Activated CD4-positive, CD25-positive, alpha-beta regulatory T cell (primary cell): ENCODE measurements around the gene PDCL2.
"Not testable (repeated sequence)": the region's sequence is repeated elsewhere in the genome, so short reads cannot be mapped to it uniquely, and the experiment has no call there.

Experiments
- DNase-seq, 4 experiments: peaks; one replicate each; lab custom pipeline; 2025; lab: John Stamatoyannopoulos, UW

The PDCL2 gene, protein sequence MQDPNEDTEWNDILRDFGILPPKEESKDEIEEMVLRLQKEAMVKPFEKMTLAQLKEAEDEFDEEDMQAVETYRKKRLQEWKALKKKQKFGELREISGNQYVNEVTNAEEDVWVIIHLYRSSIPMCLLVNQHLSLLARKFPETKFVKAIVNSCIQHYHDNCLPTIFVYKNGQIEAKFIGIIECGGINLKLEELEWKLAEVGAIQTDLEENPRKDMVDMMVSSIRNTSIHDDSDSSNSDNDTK

DNA sequence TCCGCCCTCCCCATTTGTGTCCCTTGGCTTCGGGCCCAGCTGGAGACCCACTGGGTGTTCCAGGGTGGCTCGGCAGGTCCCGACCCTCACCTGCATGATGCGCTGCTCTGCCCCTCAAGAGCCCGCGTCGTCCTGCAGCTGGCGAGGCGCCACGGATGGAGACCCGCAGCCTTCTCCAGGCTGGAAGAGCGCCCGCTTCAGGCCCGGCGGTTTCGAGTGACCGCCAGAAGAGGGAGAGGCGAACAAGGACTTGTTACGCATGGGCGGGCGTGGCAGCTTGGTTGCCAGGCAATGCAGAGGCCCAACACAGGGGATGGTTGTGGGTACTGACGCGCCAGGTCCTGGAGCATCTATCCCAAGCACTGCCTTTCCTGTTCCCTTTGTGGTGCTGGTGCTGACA lies at the start of gene PDCL2:
PDCL2 (minus strand) TSS at position 232 of the 400 bp plus-strand sequence; CDS start at position 96, 136 bp downstream.
- DNase-seq = no peak

DNA sequence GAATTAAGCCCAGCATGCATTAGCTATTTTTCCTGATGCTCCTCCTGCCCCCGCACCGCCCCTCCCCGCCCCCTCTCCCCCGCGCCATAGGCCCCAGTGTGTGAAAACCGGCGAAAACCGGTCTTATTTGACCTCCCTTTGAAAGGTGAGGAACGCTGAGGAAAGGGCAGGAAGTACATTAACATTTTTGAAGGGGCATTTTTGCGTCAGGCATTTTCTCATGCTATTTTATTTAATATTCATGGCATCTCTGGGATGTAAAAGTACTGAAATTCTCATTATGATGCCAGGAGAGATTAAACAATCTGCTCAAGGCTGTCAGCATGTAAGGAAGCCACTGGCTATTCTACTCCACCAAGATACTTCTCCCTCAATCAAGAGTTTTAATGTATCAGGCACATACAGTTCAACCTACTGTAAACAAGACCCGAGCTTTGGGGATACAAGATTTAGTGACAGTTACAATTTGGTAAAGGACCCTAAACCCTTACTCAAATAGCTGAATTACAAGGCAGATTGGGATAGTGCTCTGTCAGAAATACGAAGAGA lies 45.3 kb upstream of the PDCL2 start:
- DNase-seq = no peak

DNA sequence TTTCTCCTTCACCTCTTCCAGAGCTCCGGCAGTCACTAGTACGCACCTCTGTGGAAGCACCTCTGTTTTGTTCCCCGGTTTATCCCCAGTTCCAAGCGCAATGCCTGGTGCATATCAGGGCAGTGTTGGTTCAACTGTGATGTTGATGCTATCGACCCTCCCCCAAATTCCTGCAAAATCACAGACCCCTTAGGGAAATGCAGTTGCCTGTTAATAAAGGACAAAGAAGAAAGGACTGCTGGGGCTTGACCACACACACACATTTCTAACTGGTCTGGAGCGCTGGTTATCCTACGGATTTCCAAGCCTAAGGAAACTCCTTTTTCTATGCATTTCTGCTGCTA lies 44.6 kb upstream of the PDCL2 start:
- DNase-seq = no peak

DNA sequence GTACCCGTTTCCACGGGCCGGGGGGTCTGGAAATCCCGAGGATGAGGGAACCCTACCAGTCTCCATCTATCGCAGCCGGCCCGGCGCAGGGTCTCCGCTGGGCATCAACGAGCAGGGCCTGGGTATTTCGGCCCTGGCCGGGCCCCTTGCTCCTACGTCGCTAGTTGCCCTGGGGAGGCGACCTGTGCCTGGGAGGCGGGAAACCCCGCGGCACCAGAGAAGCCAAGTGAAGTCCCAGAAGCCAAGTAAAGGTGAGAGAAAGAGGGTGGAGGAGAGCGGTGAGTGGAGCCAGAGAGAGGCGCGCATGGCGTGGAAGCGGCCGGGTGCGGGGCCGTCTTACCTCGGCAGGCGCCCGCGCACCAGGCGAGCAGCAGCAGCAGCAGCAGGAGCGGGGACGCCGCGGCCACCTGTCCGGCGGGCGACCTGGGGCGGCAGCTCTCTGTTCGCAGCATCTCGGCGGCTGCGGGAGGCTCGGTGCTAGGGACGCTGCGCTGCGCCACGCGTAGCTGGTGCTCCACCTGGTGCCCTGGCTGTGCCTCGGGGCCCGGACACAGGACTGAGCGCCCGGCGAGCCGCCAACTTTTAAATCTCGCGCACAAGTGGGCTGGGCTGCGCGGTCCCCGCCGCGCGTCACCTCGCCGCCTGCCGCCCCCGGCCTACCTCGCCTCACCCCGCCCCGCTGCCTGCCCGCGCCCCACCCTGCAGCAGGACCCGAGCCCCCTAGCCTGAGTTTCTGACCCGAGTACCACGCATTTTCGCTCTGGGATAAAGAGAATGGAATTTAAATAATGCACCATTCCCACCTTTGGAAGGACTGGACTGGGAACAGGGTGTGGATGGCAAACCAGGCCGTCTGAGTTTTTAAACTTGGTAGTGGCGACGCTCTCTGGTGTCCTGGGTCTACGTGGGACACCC lies 44.0 kb upstream of the PDCL2 start, which contains the start of gene NMU:
NMU (minus strand) TSS at position 558 of the 915 bp plus-strand sequence; CDS start at position 452, 106 bp downstream.
- DNase-seq = peak in 1 of 4 experiments; percentile 4

DNA sequence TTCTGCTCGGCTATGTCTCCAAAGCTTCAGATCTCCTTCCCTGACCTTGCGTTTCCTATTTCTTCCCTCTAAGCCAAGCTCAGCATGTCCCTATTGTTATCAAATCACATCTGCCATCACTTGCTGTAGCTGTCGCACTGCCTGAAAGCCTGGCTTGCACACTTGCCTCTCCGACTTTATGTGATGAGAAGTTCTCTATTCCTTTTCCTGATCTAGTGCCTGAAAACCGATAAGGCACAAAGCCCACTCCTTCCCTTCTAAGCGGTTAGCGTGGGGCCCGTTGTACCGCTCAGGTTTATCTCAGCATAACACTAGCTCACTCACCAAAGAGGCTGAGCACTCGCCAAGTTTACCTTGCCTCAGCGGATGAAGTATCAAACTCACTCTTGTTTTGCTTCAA lies 43.2 kb upstream of the PDCL2 start:
- DNase-seq = no peak

DNA sequence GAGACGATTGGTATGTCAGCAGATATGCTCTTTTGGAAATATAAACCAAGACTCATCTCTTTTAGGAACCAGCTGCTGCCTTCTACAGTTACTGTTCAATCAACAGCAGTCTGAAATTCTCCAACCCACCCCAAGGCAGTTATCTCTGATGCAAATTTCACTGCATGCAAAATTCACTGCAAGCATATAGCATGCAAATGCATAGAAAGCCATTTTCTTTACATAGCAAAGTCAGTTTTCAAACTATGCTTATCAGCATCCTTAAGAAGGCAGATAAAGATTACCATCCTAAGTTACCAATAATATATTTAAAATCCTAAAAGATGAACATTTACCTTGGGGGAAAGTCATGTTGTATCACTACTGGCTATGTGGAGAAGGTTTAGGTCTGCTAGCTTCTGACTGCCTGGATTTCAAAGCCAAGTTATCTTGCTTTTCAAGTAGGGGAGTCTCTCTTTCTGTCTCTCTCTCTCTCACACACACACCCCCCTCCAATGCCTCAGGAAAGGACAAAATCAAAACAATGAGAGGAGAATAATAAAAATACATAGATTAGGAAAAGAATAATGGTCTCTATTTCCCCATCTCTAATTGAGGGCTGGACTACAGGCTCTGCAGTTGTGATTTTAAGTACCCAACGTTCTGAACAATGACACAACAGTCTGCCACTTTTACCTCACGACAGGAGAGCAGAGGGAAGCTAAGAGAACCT lies 42.5 kb upstream of the PDCL2 start:
- DNase-seq = no peak

DNA sequence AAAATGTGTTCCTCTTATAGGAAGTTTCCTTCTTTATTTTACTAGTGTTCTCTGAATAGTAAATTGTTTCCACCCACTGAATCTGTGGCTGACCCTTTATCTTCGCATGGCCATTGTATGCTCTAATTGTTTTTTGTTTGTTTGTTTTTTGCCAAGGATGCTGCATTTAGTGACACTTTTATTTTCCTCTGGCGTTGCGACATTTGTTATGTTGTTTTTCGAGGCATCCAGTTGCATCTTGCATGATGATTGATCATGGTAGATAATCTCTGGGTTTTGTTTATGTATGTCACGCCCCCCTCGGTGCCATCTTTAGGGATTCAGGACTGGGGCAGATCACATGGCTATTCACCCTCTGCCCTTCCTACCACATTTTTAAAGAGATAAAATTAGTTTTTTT lies 41.9 kb upstream of the PDCL2 start:
- DNase-seq = no peak

DNA sequence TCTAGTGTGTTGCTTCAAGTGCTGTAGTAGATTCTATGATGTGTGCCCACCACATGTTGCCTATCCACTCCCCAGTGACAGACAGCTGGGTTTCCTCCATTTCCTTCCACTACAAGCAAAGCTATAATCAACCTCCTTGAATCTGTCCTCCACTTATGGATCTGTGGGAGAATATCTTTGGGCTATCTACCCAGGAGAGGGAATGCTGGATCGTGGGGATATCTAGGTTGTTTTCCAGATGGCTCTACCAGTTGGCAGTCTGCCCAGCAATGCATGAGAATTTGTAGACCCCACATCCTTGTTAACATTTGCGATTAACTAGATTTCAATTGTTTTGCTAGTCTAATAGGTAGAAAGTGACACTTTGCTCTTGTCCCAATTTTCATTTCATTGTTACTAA lies 33.8 kb upstream of the PDCL2 start:
- DNase-seq = no peak

DNA sequence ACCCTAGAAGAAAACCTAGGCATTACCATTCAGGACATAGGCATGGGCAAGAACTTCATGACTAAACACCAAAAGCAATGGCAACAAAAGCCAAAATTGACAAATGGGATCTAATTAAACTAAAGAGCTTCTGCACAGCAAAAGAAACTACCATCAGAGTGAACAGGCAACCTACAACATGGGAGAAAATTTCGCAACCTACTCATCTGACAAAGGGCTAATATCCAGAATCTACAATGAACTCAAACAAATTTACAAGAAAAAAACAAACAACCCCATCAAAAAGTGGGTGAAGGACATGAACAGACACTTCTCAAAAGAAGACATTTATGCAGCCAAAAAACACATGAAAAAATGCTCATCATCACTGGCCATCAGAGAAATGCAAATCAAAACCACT lies 32.0 kb upstream of the PDCL2 start:
- not testable (repeated sequence) for DNase-seq

DNA sequence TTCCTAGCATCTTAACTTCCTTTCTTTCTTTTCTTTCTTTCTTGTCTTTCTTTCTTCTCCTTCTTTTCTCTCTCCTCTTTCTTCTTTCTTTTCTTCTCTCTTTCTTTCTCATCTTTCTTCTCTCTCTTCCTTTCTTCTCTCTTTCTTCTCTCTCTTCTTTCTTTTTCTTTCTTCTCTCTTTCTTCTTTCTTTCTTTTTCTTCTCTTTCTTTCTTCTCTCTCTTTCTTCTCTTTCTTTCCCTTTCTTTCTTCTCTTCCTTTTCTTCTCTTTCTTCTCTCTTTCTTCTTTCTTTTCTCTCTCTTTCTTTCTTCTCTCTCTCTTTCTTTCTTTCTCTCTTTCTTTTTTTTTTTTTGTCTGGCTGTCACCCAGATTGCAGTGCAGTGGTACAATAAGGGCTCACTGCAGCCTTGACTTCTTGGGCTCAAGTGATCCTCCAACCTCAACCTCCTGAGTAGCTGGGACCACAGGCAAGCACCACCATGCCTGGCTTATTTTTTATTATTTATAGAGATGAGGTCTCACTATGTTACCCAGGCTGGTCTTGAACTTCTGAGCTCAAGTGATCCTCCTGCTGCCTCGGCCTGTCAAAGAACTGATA lies 26.6 kb upstream of the PDCL2 start:
- no peak for DNase-seq

DNA sequence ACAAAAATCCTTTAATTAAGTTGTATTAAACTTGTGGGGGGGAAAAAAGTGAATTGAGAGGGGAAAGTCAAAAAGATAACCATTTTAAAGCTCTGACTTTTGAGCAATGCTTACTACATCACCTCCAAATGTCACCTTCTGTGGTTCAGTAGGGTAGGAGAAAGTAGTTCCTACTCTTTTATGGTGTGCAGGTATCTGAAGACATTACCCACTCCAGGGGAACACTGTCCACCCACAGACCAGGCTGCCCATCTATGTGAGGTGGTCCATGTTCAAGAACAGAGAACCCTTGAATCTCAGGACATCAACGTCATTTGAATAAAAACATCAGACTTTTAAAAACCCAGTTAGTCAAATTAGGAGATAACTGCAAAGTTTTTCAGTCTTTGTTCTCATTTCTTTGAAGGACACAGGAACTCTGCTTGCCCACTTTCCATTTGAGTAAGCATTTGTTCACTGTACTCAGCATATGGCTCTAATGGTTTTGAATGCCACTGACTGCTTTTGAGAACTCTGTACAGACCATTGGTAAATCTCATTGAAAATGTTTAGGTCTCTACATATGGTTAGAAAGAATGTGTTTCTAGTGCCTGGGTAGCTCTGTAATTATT lies 25.6 kb upstream of the PDCL2 start:
- no peak for DNase-seq

DNA sequence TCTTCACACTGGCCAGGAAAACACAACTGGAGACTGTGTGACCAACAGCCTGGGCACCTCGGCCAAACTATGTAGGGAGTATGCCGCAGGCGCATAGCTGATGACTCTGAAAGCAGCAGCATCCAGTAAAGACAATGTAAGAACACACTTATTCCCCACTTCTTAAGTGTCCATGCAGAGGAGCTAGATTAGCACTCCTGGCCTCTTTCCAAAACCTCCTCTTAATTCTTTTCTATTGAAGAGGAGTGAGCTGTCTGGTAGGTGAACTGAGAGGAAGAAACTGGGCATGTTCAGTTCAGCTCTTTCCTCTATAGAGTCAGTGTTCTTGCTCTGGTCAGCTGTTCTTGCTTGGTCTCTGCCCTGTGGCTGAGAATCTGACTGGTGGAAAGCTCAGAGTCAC lies 23.0 kb upstream of the PDCL2 start:
- no peak for DNase-seq

DNA sequence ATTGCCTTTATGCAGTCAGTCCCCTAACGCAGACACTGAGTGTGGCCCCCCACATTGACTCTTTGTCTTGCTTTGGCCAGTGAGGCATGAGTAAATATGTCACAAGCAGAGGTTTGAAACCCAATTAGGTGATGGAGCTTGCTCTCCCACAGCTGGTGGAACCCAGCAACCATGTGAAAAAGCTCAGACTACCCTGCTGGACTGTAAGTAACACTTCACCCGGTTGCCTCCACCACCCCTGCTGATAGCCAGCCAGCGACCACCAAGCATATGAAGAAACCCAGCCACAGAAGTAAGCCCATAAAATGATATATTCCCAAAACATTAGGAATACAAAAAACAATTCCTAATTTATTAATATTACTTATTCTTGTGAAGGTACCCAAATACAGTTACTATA lies 21.6 kb upstream of the PDCL2 start:
- no peak for DNase-seq

DNA sequence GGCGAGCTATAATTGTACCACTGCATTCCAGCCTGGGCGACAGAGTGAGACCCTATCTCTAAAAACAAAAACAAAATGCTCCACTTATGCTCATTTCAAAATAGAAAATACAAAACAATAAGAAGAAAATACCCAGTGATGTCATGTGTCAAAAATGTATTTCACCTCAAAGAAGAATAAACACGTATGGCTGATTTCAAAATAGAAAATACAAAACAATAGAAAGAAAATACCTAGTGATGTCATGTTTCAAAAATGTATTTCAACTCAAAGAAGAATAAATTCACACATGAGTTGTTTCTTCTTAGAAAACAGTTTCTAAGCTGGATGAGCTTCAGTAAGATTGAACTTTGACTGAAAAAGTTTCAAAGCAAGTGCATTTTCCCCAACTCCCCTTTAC lies 20.3 kb upstream of the PDCL2 start:
- DNase-seq = no peak

DNA sequence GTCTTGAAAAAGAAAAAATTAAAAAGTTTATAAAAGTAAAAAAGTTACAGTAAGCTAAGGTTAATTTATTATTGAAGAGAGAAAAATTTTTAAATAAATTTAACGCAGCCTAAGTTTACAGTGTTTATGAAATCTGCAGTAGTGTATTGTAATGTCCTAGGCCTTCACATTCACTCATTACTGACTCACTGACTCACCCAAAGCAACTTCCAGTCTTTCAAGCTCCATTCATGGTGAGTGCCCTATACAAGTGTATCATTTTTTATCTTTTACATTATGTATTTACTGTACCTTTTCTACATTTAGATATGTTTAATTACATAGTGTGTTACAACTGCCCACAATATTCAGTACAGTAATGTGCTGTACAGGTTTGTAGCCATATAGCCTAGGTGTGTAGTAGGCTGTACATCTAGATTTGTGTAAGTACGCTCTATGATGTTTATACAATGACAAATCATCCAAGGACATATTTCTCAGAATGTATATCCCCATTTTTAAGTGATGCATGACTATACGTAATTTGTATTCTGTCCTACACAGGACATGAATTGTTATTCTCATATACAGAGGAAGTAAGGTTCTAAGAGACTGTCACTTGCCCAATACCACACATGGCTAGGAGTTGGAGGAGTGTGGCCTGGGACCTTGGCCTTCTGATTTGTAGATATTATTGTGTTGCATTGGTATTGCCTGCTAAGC lies 19.5 kb upstream of the PDCL2 start:
- no peak for DNase-seq

DNA sequence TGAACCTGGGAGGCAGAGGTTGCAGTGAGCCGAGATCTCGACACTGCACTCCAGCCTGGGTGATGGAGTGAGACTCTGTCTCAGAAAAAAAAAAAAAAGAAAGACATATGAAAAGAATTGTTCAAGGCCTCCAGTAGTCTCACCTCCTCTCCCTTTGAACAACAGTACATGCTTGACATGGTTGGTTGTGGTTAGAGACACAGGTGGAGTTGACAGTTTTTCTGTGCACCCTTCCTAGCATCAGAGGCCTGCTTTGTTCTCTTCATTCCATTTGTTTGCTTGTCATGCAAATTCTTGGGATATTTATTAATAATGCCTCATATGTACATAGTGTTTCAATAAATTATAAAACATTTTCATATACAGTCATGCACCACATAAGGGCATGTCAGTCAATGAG lies 18.3 kb upstream of the PDCL2 start:
- no peak for DNase-seq

DNA sequence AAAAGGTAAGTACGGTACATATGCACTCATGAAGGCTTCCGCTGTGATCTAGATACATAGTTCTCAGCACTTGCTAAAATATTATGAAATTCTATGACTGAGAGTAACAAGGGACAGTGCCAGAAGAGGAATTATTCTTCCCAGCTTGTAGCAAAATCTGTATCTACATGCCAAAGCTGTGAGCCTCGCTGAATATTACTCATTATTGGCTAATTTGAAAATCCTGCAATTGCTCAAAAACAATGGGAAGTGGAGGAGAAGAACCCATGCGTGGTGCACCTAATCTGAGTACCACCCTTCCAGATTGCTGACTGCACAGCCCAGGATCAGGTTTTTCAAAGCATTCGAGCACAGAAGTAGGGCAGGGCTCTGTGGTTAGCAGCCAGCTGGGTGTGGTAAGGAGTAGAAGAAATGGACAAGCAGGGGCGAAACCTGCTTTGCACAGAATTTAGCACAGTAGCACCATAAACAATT lies 17.4 kb upstream of the PDCL2 start:
- no peak for DNase-seq

DNA sequence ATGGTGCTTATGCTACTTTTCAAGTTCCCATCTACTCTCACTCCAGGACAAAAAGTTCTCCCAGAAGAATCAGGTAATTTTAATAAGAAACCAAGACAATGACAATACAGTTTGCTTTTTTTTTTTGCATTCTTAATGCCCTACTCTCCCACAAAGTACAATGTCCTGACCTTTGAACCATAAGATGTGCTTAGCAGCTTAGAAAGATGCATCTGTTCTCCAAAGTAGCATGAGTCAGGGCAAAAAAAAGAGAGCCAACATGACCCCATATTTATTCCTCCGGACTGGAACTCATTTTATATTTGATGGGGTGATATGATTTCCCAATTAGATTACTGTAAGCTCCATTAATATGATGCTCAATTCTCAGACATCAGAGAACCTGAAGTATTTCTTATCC lies 16.5 kb upstream of the PDCL2 start:
- no peak for DNase-seq

DNA sequence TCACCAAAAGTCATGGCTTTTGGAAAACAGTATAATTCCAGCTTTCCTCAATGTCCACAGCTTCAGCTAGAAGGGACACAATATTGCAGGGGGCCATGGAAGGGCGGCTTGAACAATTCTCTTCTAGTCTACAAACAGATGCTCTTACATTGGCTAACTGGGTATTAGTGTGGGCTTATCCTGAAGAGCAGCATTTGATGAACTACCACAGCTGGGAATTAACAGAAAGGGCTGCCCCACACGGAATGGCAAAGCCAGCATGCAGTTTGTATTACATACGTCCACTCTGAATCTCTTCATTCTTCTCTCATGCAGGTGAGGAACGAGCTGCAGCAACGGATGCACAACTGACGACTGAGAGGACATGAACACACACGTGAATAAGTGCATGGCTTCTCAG lies 13.0 kb upstream of the PDCL2 start:
- no peak for DNase-seq

DNA sequence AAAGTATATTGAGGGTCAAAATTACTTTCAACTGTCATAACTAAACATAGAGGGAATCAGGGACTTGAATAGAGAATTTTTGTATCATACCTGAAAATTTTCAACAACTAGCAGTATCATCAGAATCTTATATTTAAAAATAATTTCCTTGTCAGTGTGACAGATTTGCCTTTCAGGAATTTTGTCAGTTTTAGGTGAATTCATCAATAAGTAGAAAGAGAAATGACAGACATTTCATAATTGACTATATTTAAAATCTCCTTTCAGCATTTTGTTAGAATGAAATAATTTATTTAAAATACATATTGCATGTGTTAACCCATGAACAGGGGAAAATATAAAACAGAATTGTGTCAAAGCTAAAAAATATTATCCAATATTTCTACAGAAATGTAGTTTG lies 8.6 kb upstream of the PDCL2 start:
- no peak for DNase-seq

DNA sequence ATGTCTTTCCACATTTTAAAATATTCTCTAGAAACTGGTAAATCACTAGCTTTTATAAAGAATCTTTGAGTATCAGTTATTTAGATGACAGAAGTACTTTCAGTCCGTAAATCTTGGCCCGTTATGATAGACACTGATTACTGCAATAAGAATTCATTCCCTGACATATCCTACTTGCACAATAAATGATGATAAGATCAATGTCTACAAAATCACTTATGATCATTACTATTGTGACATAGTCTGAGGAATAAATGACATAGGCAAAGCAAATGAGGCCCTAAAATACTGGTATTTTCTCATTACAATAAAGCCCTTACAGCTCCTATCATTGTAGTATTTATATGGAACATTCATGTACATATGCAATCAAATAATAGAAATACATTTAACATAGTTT lies 6.6 kb upstream of the PDCL2 start:
- DNase-seq = no peak
